ENCODE results near the gene GSTA2. TPM values are rescaled to one million over a fixed set of nuclear protein-coding genes. Genes with fewer than 3 reads are reported as not detected.

GSTA2 gene
- polyA plus RNA-seq, 1 donor from 2014 or later, result not detected

- Histone ChIP-seq H3K9ac (ENCODE audit: low read length) (no peak overlapping the region), H4K20me1 (ENCODE audit: insufficient read depth) (no peaks in the 10 kb centered on the region), H3K36me3 (ENCODE audit: insufficient read depth, low read length) (no peaks in the 10 kb centered on the region), H3K9me3 (ENCODE audit: low read length) (no peaks in the 10 kb centered on the region), H3K27me3 (ENCODE audit: insufficient read depth, low read depth, low read length) (no peaks in the 10 kb centered on the region), H3K9me2 (ENCODE audit: insufficient read depth, low read length) (no peaks in the 10 kb centered on the region), H3K79me2 (replicated peaks; ENCODE audit: insufficient read depth, low read length) (no peaks in the 10 kb centered on the region), H3K4me3 (ENCODE audit: low read length) (no peak overlapping the region), H3K4me2 (ENCODE audit: low read length) (no peak overlapping the region), H3F3A (ENCODE audit: insufficient read depth, low read length, poor library complexity, severe bottlenecking) (no peaks in the 10 kb centered on the region), H2AFZ (ENCODE audit: low read depth, low read length) (no peak overlapping the region), H3K27ac (ENCODE audit: low read length) (no peak overlapping the region)
- no peak for TF ChIP-seq EP300 (conservative IDR thresholded peaks at IDR 0.05; ENCODE audit: poor library complexity, severe bottlenecking)
- TF ChIP-seq EZH2 (IDR thresholded peaks at IDR 0.05; ENCODE audit: borderline replicate concordance, insufficient read depth, low read length, poor library complexity, severe bottlenecking), result no peak
- no peak for TF ChIP-seq MXI1 (conservative IDR thresholded peaks at IDR 0.05; ENCODE audit: poor library complexity, severe bottlenecking)
- TF ChIP-seq POLR2AphosphoS5 (IDR thresholded peaks at IDR 0.05), result no peak
- peak; percentile 56 for TF ChIP-seq SMC3 (conservative IDR thresholded peaks at IDR 0.05; ENCODE audit: poor library complexity)
- peak; percentile 48 for TF ChIP-seq CTCF (IDR thresholded peaks at IDR 0.05; ENCODE audit: poor library complexity, severe bottlenecking)
- peak; percentile 33 for TF ChIP-seq RAD21 (conservative IDR thresholded peaks at IDR 0.05)
- no peak for TF ChIP-seq TAF1 (IDR thresholded peaks at IDR 0.05; ENCODE audit: low read depth)
- TF ChIP-seq REST (IDR thresholded peaks at IDR 0.05; ENCODE audit: borderline replicate concordance), result no peak
Observed at GRCh38 chr6:52724406-52725121, 38.7 kb downstream of the GSTA2 start.

- H3K79me2 ChIP-seq (replicated peaks; ENCODE audit: insufficient read depth, low read length), result no peaks in the 10 kb centered on the region
- H3K27ac ChIP-seq (ENCODE audit: low read length), result no peak overlapping the region
- H3K9ac ChIP-seq (ENCODE audit: low read length), result no peak overlapping the region
- H3K4me2 ChIP-seq (ENCODE audit: low read length), result no peak overlapping the region
- no peaks in the 10 kb centered on the region for H3K9me3 ChIP-seq (ENCODE audit: low read length)
- H3F3A ChIP-seq (ENCODE audit: insufficient read depth, low read length, poor library complexity, severe bottlenecking), result no peaks in the 10 kb centered on the region
- H3K4me3 ChIP-seq (ENCODE audit: low read length), result no peak overlapping the region
- H4K20me1 ChIP-seq (ENCODE audit: insufficient read depth), result no peaks in the 10 kb centered on the region
- no peaks in the 10 kb centered on the region for H3K9me2 ChIP-seq (ENCODE audit: insufficient read depth, low read length)
- no peak for TF ChIP-seq POLR2AphosphoS5 (IDR thresholded peaks at IDR 0.05)
- TF ChIP-seq RAD21 (conservative IDR thresholded peaks at IDR 0.05), result no peak
- TF ChIP-seq EP300 (conservative IDR thresholded peaks at IDR 0.05; ENCODE audit: poor library complexity, severe bottlenecking), result no peak
- TF ChIP-seq TAF1 (IDR thresholded peaks at IDR 0.05; ENCODE audit: low read depth), result no peak
- TF ChIP-seq EZH2 (IDR thresholded peaks at IDR 0.05; ENCODE audit: borderline replicate concordance, insufficient read depth, low read length, poor library complexity, severe bottlenecking), result no peak
- TF ChIP-seq CTCF (IDR thresholded peaks at IDR 0.05; ENCODE audit: poor library complexity, severe bottlenecking), result no peak
- no peak for TF ChIP-seq SMC3 (conservative IDR thresholded peaks at IDR 0.05; ENCODE audit: poor library complexity)
- TF ChIP-seq MXI1 (conservative IDR thresholded peaks at IDR 0.05; ENCODE audit: poor library complexity, severe bottlenecking), result no peak
- no peak for TF ChIP-seq REST (IDR thresholded peaks at IDR 0.05; ENCODE audit: borderline replicate concordance)
- H2AFZ ChIP-seq (ENCODE audit: low read depth, low read length), result no peak overlapping the region
- H3K36me3 ChIP-seq (ENCODE audit: insufficient read depth, low read length), result no peaks in the 10 kb centered on the region
- no peaks in the 10 kb centered on the region for H3K27me3 ChIP-seq (ENCODE audit: insufficient read depth, low read depth, low read length)
Observed at GRCh38 chr6:52724042-52724405, 39.3 kb downstream of the GSTA2 start.

Data from neural cell (in vitro differentiated cells).